Suprapubic skin (tissue), 4 donors: ENCODE results near the gene RABGAP1. TPM values are rescaled to one million over a fixed set of nuclear protein-coding genes. Genes with fewer than 3 reads are reported as not detected.

Experiments used
- DNase-seq, 2 donors: peaks; one replicate each; pipeline ENCODE4 v3.0.0-alpha.2; 2019; ENCODE audit warnings: low spot score in 2 of 2
- H3K27ac ChIP-seq: fragments of 200-600 bp; sonication (generic); one replicate; pipeline ENCODE4 v1.5.1; 2019
- H3K27me3 ChIP-seq: fragments of 200-600 bp; sonication (generic); one replicate; pipeline ENCODE4 v1.5.1; 2019
- H3K36me3 ChIP-seq: fragments of 200-600 bp; sonication (generic); one replicate; pipeline ENCODE4 v1.5.1; 2019
- H3K4me1 ChIP-seq: fragments of 200-600 bp; sonication (generic); one replicate; pipeline ENCODE4 v1.5.1; 2019
- H3K4me3 ChIP-seq: fragments of 200-600 bp; sonication (generic); one replicate; pipeline ENCODE4 v1.5.1; 2019; ENCODE audit warnings: mild to moderate bottlenecking
- H3K9me3 ChIP-seq: fragments of 200-600 bp; sonication (generic); one replicate; pipeline ENCODE4 v1.5.1; 2019
- EP300 ChIP-seq: sonication (generic); formaldehyde crosslinking; IDR thresholded peaks from one replicate; pipeline ENCODE4 v1.6.1; 2017; ENCODE audit warnings: antibody characterized with exemption
- POLR2A ChIP-seq, 2 donors: fragments of 450-650 bp; IDR thresholded peaks; one replicate each; pipeline ENCODE4 v1.6.1; 2017; ENCODE audit warnings: antibody characterized with exemption in 2 of 2, mild to moderate bottlenecking in 2 of 2, moderate library complexity in 2 of 2
- POLR2AphosphoS5 ChIP-seq, 3 donors: sonication (generic); formaldehyde crosslinking; IDR thresholded peaks; one replicate each; pipeline ENCODE4 v1.6.1; 2017; ENCODE audit warnings: antibody characterized with exemption in 3 of 3
- WGBS: methylation state at CpG from one replicate; pipeline ENCODE4 v1.1.5; 2018; 5-methylcytosine and 5-hydroxymethylcytosine counted together
- total RNA-seq, 4 donors: library from RNA; depleted of rRNA; stranded (reverse); fragments of >200 nt; gene quantifications; one replicate each; pipeline ENCODE4 v1.1.0, GENCODE V29; 2016
- TF ChIP-seq, protein P1 (sequence below), 2 donors: fragments of 200-600 bp in 1 of 2; fragments of 450-650 bp in 1 of 2; sonication (generic) in 1 of 2; IDR thresholded peaks; one replicate each; pipeline ENCODE4 v1.5.1; 2016 to 2019; ENCODE audit warnings: antibody characterized with exemption in 2 of 2, mild to moderate bottlenecking in 1 of 2, moderate library complexity in 1 of 2

RABGAP1 gene
- total RNA-seq, 4 donors from 2014 or later = 31.4 to 115 (median 64.4) TPM

DNA sequence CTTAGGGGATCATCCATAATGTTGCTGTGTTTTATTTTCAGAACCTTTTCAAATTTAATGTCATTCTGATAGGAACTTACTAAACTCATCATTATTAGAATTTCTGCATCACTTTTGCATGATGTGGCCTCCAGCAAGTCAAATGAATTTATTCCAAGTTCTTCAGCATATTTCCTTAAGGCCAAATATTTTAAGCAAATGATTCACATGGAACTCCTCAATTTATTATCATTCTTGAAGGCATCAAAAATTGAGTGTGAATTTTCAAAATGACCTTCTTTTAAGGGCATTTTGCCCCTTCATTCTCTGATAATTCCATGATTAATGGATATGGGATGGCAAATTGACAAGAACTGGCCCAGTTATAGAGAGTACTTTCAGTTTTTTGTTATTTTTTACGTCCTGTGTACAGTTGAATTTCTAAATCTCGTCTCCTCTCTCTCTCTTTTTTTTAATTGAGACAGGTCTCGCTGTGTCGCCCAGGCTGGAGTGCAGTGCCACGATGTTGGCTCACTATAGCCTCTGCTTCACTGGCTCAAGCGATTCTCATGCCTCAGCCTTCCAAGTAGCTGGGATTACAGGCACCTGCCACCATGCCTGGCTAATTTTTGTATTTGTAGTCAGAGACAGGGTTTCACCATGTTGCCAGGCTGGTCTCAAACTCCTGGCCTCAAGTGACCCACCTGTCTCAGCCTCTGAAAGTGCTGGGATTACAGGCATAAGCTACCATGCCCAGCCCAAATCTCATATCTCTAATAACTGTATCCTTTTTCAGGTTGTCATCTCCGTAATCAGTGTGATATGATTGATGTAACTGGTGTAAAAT is 121.7 kb downstream of the RABGAP1 start:
- no peaks in the 10 kb centered on the region for H3K9me3 ChIP-seq
- no peaks in the 10 kb centered on the region for H3K27me3 ChIP-seq
- H3K36me3 ChIP-seq = peaks cover 37% of the 10 kb centered on the region
- DNase-seq = no peak
- TF ChIP-seq POLR2AphosphoS5 (IDR thresholded peaks at IDR 0.05) (no peak), EP300 (no peak), POLR2A (IDR thresholded peaks at IDR 0.05) (no peak)
- TF ChIP-seq, protein P1, sequence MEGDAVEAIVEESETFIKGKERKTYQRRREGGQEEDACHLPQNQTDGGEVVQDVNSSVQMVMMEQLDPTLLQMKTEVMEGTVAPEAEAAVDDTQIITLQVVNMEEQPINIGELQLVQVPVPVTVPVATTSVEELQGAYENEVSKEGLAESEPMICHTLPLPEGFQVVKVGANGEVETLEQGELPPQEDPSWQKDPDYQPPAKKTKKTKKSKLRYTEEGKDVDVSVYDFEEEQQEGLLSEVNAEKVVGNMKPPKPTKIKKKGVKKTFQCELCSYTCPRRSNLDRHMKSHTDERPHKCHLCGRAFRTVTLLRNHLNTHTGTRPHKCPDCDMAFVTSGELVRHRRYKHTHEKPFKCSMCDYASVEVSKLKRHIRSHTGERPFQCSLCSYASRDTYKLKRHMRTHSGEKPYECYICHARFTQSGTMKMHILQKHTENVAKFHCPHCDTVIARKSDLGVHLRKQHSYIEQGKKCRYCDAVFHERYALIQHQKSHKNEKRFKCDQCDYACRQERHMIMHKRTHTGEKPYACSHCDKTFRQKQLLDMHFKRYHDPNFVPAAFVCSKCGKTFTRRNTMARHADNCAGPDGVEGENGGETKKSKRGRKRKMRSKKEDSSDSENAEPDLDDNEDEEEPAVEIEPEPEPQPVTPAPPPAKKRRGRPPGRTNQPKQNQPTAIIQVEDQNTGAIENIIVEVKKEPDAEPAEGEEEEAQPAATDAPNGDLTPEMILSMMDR (IDR thresholded peaks at IDR 0.05) = no peak
- H3K27ac ChIP-seq = no peak overlapping the region
- H3K4me3 ChIP-seq = no peak overlapping the region
- no peaks in the 10 kb centered on the region for H3K4me1 ChIP-seq
- WGBS = 64% methylated on average over 7 of the region's 7 CpGs

DNA sequence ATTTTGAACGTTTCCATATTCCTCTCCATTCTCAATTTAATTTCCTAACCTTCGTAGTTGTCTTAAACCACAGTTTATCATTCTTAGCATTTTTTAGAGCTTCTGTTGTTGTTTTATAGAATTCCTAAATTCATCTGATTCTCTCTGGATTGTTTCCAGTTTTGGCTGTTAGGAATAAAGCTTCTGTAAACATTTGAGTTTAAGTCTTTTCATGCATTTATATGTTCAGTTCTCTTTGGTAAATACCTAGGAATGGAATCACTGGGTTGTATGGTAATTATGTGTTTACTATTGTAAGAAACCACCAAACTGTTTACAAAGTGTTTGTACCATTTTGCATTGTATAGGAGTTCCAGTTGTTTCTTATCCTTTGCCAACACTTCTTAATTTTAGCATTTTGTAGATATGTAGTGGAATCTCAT is 122.4 kb downstream of the RABGAP1 start:
- Histone ChIP-seq H3K4me3 (no peak overlapping the region), H3K27me3 (no peaks in the 10 kb centered on the region), H3K36me3 (peaks cover 42% of the 10 kb centered on the region), H3K9me3 (no peaks in the 10 kb centered on the region), H3K4me1 (no peaks in the 10 kb centered on the region), H3K27ac (no peak overlapping the region)
- 61% methylated on average over 2 of the region's 2 CpGs for whole genome bisulfite sequencing
- DNase-seq = no peak
- TF ChIP-seq POLR2AphosphoS5 (IDR thresholded peaks at IDR 0.05) (no peak), POLR2A (IDR thresholded peaks at IDR 0.05) (no peak), EP300 (no peak)
- TF ChIP-seq, protein P1 (IDR thresholded peaks at IDR 0.05) = no peak

DNA sequence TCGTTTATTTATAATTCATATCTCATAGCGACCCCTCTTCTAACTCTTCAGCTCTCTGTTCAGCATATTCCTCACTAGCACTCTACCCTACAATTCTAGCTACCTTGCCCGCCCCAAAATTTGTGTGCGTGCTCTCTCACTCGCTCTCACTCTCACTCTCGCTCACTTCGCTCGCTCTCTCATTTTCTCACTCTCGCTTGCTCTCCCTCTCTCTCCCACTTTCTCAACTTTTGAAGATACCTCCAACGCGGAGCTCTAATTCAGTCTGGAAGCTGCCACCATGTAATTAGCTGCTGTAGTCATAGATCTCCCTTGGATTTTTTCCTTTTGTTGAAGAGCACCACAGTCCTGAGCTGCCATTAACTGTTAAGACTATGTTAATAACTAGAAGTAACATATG is 123.1 kb downstream of the RABGAP1 start:
- Histone ChIP-seq H3K27me3 (no peaks in the 10 kb centered on the region), H3K4me3 (no peak overlapping the region), H3K9me3 (no peaks in the 10 kb centered on the region), H3K4me1 (no peaks in the 10 kb centered on the region), H3K27ac (no peak overlapping the region), H3K36me3 (peaks cover 42% of the 10 kb centered on the region)
- TF ChIP-seq, protein P1 (IDR thresholded peaks at IDR 0.05) = no peak
- TF ChIP-seq POLR2A (IDR thresholded peaks at IDR 0.05) (no peak), POLR2AphosphoS5 (IDR thresholded peaks at IDR 0.05) (no peak), EP300 (no peak)
- WGBS = 95% methylated on average over 11 of the region's 11 CpGs
- DNase-seq = no peak

DNA sequence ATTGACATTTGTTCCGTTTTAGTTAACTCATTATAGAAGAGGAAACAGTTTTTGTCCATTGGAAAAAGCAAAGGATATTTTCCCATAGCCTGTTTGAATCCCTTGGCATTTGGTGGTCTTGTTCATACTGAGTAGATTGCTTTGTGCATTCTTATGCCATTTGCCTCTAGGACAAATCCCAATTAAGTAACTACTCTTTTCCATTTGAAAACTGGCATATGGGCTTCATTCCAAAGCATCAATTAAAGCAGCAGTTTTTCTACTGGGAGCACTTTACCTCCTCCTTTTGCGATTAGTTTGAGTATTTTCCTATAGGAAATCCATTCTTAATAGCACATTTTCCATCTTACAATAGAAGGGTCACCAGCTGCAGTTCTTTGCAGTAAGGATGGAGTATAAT is 123.9 kb downstream of the RABGAP1 start:
- DNase-seq = no peak
- no peak overlapping the region for H3K4me3 ChIP-seq
- 66% methylated on average over 2 of the region's 2 CpGs for WGBS
- H3K4me1 ChIP-seq = no peaks in the 10 kb centered on the region
- H3K27ac ChIP-seq = no peak overlapping the region
- TF ChIP-seq POLR2A (IDR thresholded peaks at IDR 0.05) = no peak
- no peaks in the 10 kb centered on the region for H3K27me3 ChIP-seq
- H3K9me3 ChIP-seq = no peaks in the 10 kb centered on the region
- peaks cover 42% of the 10 kb centered on the region for H3K36me3 ChIP-seq

DNA sequence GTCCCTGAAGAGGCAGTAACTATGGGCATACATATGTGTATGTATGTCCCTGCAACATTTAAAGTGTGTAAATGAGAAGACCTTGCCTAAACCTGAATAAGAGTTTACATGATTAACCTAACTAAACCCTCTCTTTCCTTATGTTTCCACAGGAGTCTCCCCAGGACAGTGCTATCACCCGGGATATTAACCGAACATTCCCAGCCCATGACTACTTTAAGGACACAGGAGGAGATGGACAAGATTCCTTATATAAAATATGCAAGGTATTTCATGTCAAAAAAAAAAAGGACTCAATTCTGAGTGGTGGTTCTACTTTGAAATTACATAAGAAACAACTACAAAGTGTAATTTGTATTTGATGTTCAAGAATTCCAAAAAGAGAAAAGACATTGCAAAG is 124.4 kb downstream of the RABGAP1 start:
- no peak for DNase-seq
- H3K4me3 ChIP-seq = no peak overlapping the region

More for the DNA sequence above, 124.4 kb downstream of the RABGAP1 start:
- Histone ChIP-seq H3K36me3 (peaks cover 45% of the 10 kb centered on the region), H3K27me3 (no peaks in the 10 kb centered on the region), H3K27ac (no peak overlapping the region), H3K4me1 (no peaks in the 10 kb centered on the region), H3K9me3 (no peaks in the 10 kb centered on the region)
- 88% methylated on average over 2 of the region's 2 CpGs for WGBS
- TF ChIP-seq POLR2A (IDR thresholded peaks at IDR 0.05) = no peak
- no peak for TF ChIP-seq EP300
- TF ChIP-seq, protein P1 (IDR thresholded peaks at IDR 0.05) = no peak
- no peak for TF ChIP-seq POLR2AphosphoS5 (IDR thresholded peaks at IDR 0.05)
